SU-DHL-6 (cell line): ENCODE results near the gene CTSZ.

Source experiments
- H2AFZ ChIP-seq: fragments of 200-600 bp; sonication (generic); 2 replicates; pipeline ENCODE4 v1.6.1; 2014; ENCODE audit warnings: low read depth, mild to moderate bottlenecking, moderate library complexity, mixed read lengths, antibody characterized with exemption, low read length; ENCODE audit not compliant: severe bottlenecking
- H3F3A ChIP-seq: fragments of 200-600 bp; shearing (Covaris generic); 2 replicates; pipeline ENCODE4 v1.6.0; 2016; ENCODE audit warnings: antibody characterized with exemption, mild to moderate bottlenecking; ENCODE audit not compliant: insufficient read depth
- H3K27ac ChIP-seq: fragments of 200-600 bp; sonication (generic); 2 replicates; pipeline ENCODE4 v1.5.1; 2016; ENCODE audit warnings: low read depth, mild to moderate bottlenecking, low read length, moderate library complexity, mixed read lengths
- H3K27me3 ChIP-seq: fragments of 200-600 bp; sonication (generic), shearing (Covaris generic); 2 replicates; pipeline ENCODE4 v1.6.0; 2014; ENCODE audit warnings: mild to moderate bottlenecking, low read length
- H3K36me3 ChIP-seq: fragments of 200-600 bp; sonication (generic); 2 replicates; pipeline ENCODE4 v1.6.1; 2014; ENCODE audit warnings: mild to moderate bottlenecking, low read length, mixed read lengths
- H3K4me2 ChIP-seq: fragments of 300-600, 200-600 bp; shearing (Covaris generic), sonication (generic); 2 replicates; pipeline ENCODE4 v1.6.0; 2014; ENCODE audit warnings: low read length, low read depth, mild to moderate bottlenecking; ENCODE audit not compliant: poor library complexity, severe bottlenecking
- H3K4me3 ChIP-seq: fragments of 200-600 bp; sonication (generic); 2 replicates; pipeline ENCODE4 v1.5.1; 2014; ENCODE audit warnings: antibody characterized with exemption, low read length, mild to moderate bottlenecking, mixed read lengths; ENCODE audit not compliant: insufficient read depth, poor library complexity, severe bottlenecking
- H3K79me2 ChIP-seq: fragments of 200-600 bp; sonication (generic); 2 replicates; pipeline ENCODE4 v1.6.1; 2014; ENCODE audit warnings: mild to moderate bottlenecking, low read length, moderate library complexity; ENCODE audit not compliant: insufficient read depth
- H3K9ac ChIP-seq: fragments of 200-600 bp; sonication (generic); 2 replicates; pipeline ENCODE4 v1.7.0; 2014; ENCODE audit warnings: mild to moderate bottlenecking, low read length
- H3K9me2 ChIP-seq: fragments of 200-600 bp; sonication (generic); replicated peaks from 2 replicates; pipeline ENCODE4 v1.6.1; 2014; ENCODE audit warnings: low read length; ENCODE audit not compliant: insufficient read depth
- H3K9me3 ChIP-seq: fragments of 200-600 bp; sonication (generic); 2 replicates; pipeline ENCODE4 v1.6.1; 2014; ENCODE audit warnings: low read length, mixed read lengths; ENCODE audit not compliant: insufficient read depth
- H4K20me1 ChIP-seq: fragments of 200-600 bp; sonication (generic); 2 replicates; pipeline ENCODE4 v1.6.1; 2014; ENCODE audit warnings: low read depth, mild to moderate bottlenecking, antibody characterized with exemption, low read length, moderate library complexity, mixed read lengths
- CTCF ChIP-seq: fragments of 200-600 bp; sonication (generic); IDR thresholded peaks from one replicate; pipeline ENCODE4 v1.5.1; 2017; ENCODE audit warnings: antibody characterized with exemption, mild to moderate bottlenecking, low read length, moderate library complexity; ENCODE audit not compliant: insufficient read depth, poor library complexity, severe bottlenecking
- EZH2phosphoT487 ChIP-seq: fragments of 200-600 bp; sonication (generic), shearing (Covaris generic); conservative IDR thresholded peaks from 2 replicates; pipeline ENCODE4 v1.6.1; 2018; ENCODE audit warnings: mild to moderate bottlenecking, antibody characterized with exemption, low read length, moderate library complexity, mixed read lengths

Gene CTSZ

GRCh38 chr20:58963060-58963584 lies 43.9 kb downstream of the CTSZ start:
- H3K4me3 ChIP-seq, result no peak overlapping the region
- TF ChIP-seq EZH2phosphoT487 (no peak), CTCF (no peak)
- H3F3A ChIP-seq, result no peaks in the 10 kb centered on the region
- no peak overlapping the region for H3K4me2 ChIP-seq
- H2AFZ ChIP-seq, result no peak overlapping the region
- no peaks in the 10 kb centered on the region for H4K20me1 ChIP-seq
- H3K9me3 ChIP-seq, result no peaks in the 10 kb centered on the region
- no peaks in the 10 kb centered on the region for H3K9me2 ChIP-seq
- H3K27me3 ChIP-seq, result no peaks in the 10 kb centered on the region
- no peaks in the 10 kb centered on the region for H3K36me3 ChIP-seq
- H3K79me2 ChIP-seq, result no peaks in the 10 kb centered on the region
- H3K9ac ChIP-seq, result no peak overlapping the region
- no peak overlapping the region for H3K27ac ChIP-seq

- Histone ChIP-seq H3F3A (no peaks in the 10 kb centered on the region), H4K20me1 (no peaks in the 10 kb centered on the region), H3K9me3 (no peaks in the 10 kb centered on the region), H3K36me3 (no peaks in the 10 kb centered on the region), H3K9ac (no peak overlapping the region), H3K27me3 (no peaks in the 10 kb centered on the region), H3K9me2 (no peaks in the 10 kb centered on the region), H3K4me2 (no peak overlapping the region), H2AFZ (no peak overlapping the region), H3K79me2 (no peaks in the 10 kb centered on the region), H3K4me3 (no peak overlapping the region), H3K27ac (no peak overlapping the region)
- TF ChIP-seq EZH2phosphoT487, result no peak
- no peak for TF ChIP-seq CTCF
These were observed 47.4 kb downstream of the CTSZ start for GRCh38 chr20:58959652-58960051.

- H3K9me2 ChIP-seq, result no peaks in the 10 kb centered on the region
- no peaks in the 10 kb centered on the region for H3K27me3 ChIP-seq
- H4K20me1 ChIP-seq, result no peaks in the 10 kb centered on the region
- H3K79me2 ChIP-seq, result no peaks in the 10 kb centered on the region
- H3K9ac ChIP-seq, result no peak overlapping the region
- no peak overlapping the region for H3K4me3 ChIP-seq
- TF ChIP-seq EZH2phosphoT487 (no peak), CTCF (no peak)
- H2AFZ ChIP-seq, result no peak overlapping the region
- H3K36me3 ChIP-seq, result no peaks in the 10 kb centered on the region
- H3K27ac ChIP-seq, result no peak overlapping the region
- no peaks in the 10 kb centered on the region for H3K9me3 ChIP-seq
- no peak overlapping the region for H3K4me2 ChIP-seq
- no peaks in the 10 kb centered on the region for H3F3A ChIP-seq
These were observed 51.0 kb downstream of the CTSZ start for GRCh38 chr20:58956078-58956477.

GRCh38 chr20:58953050-58953449 lies 54.0 kb downstream of the CTSZ start:
- H3K27me3 ChIP-seq, result no peaks in the 10 kb centered on the region
- H3F3A ChIP-seq, result no peaks in the 10 kb centered on the region
- no peaks in the 10 kb centered on the region for H3K36me3 ChIP-seq
- H4K20me1 ChIP-seq, result no peaks in the 10 kb centered on the region
- H3K9me3 ChIP-seq, result no peaks in the 10 kb centered on the region
- no peak overlapping the region for H2AFZ ChIP-seq
- H3K4me3 ChIP-seq, result no peak overlapping the region
- H3K27ac ChIP-seq, result no peak overlapping the region
- no peaks in the 10 kb centered on the region for H3K79me2 ChIP-seq
- H3K9me2 ChIP-seq, result no peaks in the 10 kb centered on the region
- no peak overlapping the region for H3K9ac ChIP-seq
- TF ChIP-seq CTCF (no peak), EZH2phosphoT487 (no peak)
- no peak overlapping the region for H3K4me2 ChIP-seq
